HG03045 (cell line): ENCODE measurements around the gene TRPM3.

Experiments
- ATAC-seq: cut with Tn5 transposase; IDR thresholded peaks from one replicate; pipeline ENCODE4 v1.9.1; 2021; ENCODE audit warnings: mild to moderate bottlenecking, moderate library complexity; ENCODE audit not compliant: unreplicated experiment

The TRPM3 gene

GRCh38 chr9:71121275-71122021 is at the start of gene TRPM3:
TSS of gene TRPM3 (minus strand) at chr9:71121621. CDS start at chr9:71121354, 267 bp downstream.
- no peak for ATAC-seq

GRCh38 chr9:71168418-71168817 is 47.0 kb upstream of the TRPM3 start:
- ATAC-seq = no peak

GRCh38 chr9:71162126-71162525 is 40.7 kb upstream of the TRPM3 start:
- no peak for ATAC-seq

GRCh38 chr9:71157731-71158130 is 36.3 kb upstream of the TRPM3 start:
- ATAC-seq = no peak

GRCh38 chr9:71147368-71147767 is 25.9 kb upstream of the TRPM3 start:
- no peak for ATAC-seq

DNA sequence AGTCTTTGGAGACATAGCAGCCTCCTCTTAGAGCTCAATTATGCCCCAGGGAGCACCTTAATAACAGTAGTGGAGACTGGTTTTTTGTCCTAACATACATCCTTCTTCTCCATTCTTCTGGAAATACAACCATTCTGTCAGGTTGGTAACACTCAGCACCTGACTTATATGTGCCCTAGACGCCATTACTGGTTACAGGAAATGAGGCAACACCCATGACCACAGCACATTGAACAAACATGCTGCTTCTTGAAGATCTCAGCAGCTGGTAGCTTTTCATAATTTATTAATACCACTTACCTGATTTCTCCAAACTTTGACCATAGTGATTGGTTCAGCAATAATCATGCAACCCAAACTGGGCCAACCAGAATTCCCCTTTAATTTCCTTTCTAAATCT is 25.1 kb upstream of the TRPM3 start:
- no peak for ATAC-seq

DNA sequence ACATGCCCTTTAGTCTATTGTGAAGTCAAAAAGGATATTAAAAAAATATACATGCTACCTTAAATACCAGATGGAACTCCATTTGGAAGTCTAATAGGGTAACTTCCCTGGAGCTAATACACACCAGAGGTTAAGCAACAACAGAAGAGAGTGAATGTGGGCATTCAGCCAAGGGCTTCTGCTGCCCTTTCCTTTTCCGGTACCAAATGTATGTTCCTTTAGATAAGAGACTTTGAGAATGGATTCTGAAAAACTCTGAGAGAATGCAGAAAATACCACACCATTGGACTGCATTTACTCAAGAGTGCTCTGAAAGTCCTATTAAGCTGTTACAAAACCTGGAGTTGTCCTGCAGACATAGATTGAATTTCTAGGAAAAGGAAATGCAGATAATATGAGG is 23.8 kb upstream of the TRPM3 start:
- ATAC-seq = no peak

DNA sequence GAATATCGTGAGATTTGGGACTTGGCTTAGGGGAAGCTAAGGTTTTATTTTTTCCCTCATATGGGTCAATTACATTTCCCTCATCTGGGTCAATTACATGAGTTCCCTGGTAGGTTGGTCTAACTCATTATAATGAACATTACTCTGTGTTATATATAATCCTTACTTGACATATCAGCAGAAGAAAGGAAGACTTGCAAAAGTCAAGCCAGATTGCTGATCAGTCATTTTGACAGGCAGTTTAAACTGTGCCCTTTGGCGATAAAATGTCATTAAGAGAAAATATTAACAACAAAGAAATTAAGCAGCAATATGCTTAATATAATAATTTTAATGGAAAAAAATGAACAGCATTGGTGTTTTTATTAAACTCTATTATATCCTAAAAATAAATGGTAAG is 23.1 kb upstream of the TRPM3 start:
- ATAC-seq = no peak

GRCh38 chr9:71136696-71137095 is 15.3 kb upstream of the TRPM3 start:
- ATAC-seq = no peak

GRCh38 chr9:71131145-71131544 is 9.7 kb upstream of the TRPM3 start:
- no peak for ATAC-seq

- ATAC-seq = no peak
Measured at GRCh38 chr9:71130521-71130920, 9.1 kb upstream of the TRPM3 start.

GRCh38 chr9:71128796-71129195 is 7.4 kb upstream of the TRPM3 start:
- no peak for ATAC-seq

- no peak for ATAC-seq
Measured at GRCh38 chr9:71127301-71127700, 5.9 kb upstream of the TRPM3 start.

DNA sequence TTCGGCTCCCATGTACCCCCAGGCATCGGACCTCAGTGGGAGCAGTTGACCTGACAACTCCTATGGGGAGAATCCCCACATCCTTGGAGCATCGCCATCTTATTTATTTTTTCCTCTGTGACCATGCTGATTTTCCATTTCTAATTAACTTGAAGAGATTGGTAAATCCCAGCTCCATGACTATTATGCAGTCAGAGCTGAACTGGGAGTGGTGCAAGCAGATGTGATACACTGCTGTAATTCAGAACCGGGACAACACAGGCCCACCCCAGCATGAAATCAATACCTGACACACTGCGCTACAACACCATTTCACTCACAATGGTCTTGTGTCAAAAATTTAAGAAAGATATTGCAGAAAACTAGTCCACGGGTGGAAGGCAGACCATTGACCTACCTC is 1.0 kb upstream of the TRPM3 start:
- no peak for ATAC-seq

- no peak for ATAC-seq
Measured at GRCh38 chr9:71122022-71122275, 528 bp upstream of the TRPM3 start.

DNA sequence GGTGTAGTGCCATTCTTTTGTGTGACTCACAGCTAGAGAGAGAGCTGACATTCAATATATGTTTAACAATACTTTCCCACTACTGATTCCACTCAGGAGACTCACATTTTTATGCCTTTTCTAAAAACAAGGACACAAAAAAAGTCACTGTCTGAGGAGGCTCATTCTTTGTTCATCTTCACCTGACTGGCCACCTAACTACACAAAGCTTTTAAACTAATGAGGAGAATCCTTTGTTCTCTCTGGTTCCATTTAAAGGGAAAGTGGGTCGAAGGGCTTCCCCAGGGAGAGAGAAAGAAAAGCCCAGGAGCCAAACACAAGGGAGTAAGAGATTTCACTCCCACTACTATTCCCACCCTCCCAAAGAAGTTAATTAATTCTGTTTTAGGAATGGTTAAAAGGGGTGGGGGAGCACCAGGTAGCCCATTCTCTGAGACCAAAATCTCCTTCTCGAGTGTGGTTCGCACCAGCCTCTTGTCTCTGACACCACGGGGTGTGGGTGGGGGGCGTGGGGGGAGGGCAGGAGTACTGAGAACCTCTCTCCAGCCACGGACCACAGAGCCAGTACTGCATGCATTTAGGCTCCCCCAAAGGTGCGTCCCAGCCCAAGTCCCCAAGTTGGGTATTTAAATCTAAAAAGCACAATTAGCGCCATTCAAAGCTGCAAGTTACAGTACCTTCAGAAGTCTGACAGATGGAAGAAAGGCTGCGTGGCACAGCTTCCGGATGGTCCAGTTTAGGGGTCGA is 747 bp downstream of the TRPM3 start:
- no peak for ATAC-seq

GRCh38 chr9:71119746-71120145 is 1.7 kb downstream of the TRPM3 start:
- ATAC-seq = no peak

GRCh38 chr9:71118324-71118723 is 3.1 kb downstream of the TRPM3 start:
- no peak for ATAC-seq

GRCh38 chr9:71115448-71115975 is 5.9 kb downstream of the TRPM3 start:
- ATAC-seq = no peak

DNA sequence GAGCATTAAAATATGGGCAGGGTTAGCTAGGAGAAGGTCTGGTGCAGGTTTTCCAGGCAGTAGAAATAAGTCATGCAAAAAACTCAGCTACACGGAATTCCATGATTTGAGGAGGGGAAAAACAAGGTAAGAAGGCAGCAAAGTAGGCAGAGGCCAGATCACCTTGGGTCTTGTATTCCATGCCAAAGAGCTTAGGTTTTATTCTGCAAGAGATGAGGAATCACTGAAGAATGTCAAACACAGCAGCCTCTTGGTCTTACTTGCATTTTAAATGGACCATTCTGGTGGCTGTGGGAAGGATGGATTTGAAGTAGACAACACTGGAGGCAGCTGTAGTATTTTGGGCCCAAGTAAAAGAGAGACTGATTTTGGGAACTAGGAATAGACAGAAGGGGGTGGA is 8.6 kb downstream of the TRPM3 start:
- ATAC-seq = no peak

- ATAC-seq = no peak
Measured at GRCh38 chr9:71108937-71109336, 12.5 kb downstream of the TRPM3 start.

DNA sequence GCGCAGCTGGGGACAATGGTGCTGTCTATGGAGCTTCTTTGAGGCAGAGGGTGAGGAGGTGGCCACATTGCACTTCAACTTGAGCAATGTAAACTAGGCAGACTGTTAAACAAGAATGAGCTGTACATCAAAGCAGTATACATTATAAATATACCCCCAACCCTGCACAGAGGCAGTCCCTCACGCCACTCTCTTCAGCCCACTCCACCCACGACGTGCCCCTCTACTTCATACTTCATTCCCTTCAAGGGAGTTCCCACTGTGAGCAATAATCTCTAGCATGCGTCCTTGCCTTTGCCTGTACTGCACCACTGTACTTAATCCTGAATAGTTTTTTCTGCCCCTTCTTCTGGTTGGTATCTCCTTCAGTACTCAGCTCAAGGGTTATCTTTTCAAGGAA is 14.4 kb downstream of the TRPM3 start:
- ATAC-seq = no peak

- no peak for ATAC-seq
Measured at GRCh38 chr9:71105192-71105591, 16.2 kb downstream of the TRPM3 start.
